Activated T-helper 1 cell treated with anti-CD3 and anti-CD28 coated beads, Interleukin-12 subunit alpha, Interleukin-12 subunit beta, Interleukin-2, Interleukin-4 antibody, amounts not matched to agents 30 ng/mL and 10 ng/mL and 1 ng/mL, durations not matched to agents 14 hours and 24 hours and 36 hours (primary cell): Measurements from ENCODE around the gene LRRC1. TPM values are rescaled to one million over a fixed set of nuclear protein-coding genes. Genes with fewer than 3 reads are reported as not detected.

Experiments
- DNase-seq: peaks from one replicate; pipeline ENCODE4 v3.0.0; 2021; ENCODE audit warnings: low spot score
- H3K27ac Mint-ChIP-seq: one replicate; pipeline ENCODE4 v1.8.0; 2021; ENCODE audit warnings: mild to moderate bottlenecking, mixed read lengths
- H3K27me3 Mint-ChIP-seq: one replicate; pipeline ENCODE4 v1.8.0; 2022; ENCODE audit warnings: mild to moderate bottlenecking, moderate library complexity, mixed read lengths; ENCODE audit not compliant: insufficient read depth
- H3K36me3 Mint-ChIP-seq: one replicate; pipeline ENCODE4 v1.8.0; 2021; ENCODE audit warnings: low read depth, mixed read lengths
- H3K4me1 Mint-ChIP-seq: one replicate; pipeline ENCODE4 v1.8.0; 2021; ENCODE audit warnings: low read depth, mixed read lengths
- H3K4me3 Mint-ChIP-seq: one replicate; pipeline ENCODE4 v1.8.0; 2021; ENCODE audit warnings: mild to moderate bottlenecking, moderate library complexity, mixed read lengths
- H3K9me3 Mint-ChIP-seq: one replicate; pipeline ENCODE4 v1.8.0; 2021; ENCODE audit warnings: mixed read lengths
- intact Hi-C: fragments of 100-400 bp; cut with micrococcal nuclease; formaldehyde crosslinking; loops from one replicate; pipeline ENCODE4 v1.15.1; 2024
- total RNA-seq: library from RNA; stranded (reverse); gene quantifications from 2 replicates; pipeline ENCODE4 v1.2.3, GENCODE V29; 2022

The LRRC1 gene
- total RNA-seq, 1 donor from 2014 or later = 1.7 TPM

DNA sequence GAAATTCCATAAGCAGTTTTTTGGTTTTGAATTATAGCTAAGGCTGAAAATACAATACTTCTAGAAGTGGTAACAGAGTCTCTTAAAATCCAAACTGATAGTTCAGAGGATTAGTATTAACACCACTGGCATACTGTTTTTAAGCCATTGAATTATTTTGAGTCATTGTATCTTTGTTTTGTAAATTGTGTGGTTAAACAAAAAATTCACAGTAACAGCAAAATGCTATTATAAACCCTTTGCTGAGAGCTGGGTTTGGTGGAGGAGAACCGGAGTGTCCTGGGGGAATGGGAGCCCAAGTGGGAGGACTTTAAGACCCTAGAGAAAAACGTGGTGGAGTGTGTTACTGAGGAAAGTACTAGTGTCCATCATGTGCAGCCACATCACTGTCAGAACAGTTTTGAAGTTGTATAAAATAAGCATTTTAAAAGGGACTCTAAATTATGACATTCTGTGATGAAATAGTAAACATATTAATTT is 125.1 kb downstream of the LRRC1 start:
- H3K4me1 Mint-ChIP-seq = no peaks in the 10 kb centered on the region
- intact Hi-C loops = no loop called here
- H3K4me3 Mint-ChIP-seq = no peak overlapping the region
- DNase-seq = no peak
- no peak overlapping the region for H3K27ac Mint-ChIP-seq
- H3K9me3 Mint-ChIP-seq = no peaks in the 10 kb centered on the region
- no peaks in the 10 kb centered on the region for H3K36me3 Mint-ChIP-seq
- no peaks in the 10 kb centered on the region for H3K27me3 Mint-ChIP-seq

DNA sequence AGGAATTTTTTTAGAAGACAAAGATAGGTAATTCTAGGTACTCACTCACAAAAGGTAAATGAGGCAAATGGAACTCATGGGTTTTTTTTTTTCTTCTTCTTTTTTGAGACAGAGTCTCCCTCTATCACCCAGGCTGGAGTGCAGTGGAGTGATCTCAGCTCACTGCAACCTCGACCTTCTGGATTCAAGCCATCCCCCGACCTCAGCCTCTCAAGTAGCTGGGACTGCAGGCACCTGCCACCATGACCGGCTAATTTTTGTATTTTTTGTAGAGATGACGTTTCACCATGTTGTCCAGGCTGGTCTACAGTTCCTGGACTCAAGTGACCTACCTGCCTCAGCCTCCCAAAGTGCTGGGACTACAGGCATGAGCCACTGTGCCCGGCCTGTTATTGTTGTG is 126.1 kb downstream of the LRRC1 start:
- H3K36me3 Mint-ChIP-seq = no peaks in the 10 kb centered on the region
- H3K27me3 Mint-ChIP-seq = no peaks in the 10 kb centered on the region
- H3K27ac Mint-ChIP-seq = no peak overlapping the region
- H3K4me1 Mint-ChIP-seq = no peaks in the 10 kb centered on the region
- no peak overlapping the region for H3K4me3 Mint-ChIP-seq
- DNase-seq = no peak
- H3K9me3 Mint-ChIP-seq = no peaks in the 10 kb centered on the region
- intact Hi-C loops = no loop called here

DNA sequence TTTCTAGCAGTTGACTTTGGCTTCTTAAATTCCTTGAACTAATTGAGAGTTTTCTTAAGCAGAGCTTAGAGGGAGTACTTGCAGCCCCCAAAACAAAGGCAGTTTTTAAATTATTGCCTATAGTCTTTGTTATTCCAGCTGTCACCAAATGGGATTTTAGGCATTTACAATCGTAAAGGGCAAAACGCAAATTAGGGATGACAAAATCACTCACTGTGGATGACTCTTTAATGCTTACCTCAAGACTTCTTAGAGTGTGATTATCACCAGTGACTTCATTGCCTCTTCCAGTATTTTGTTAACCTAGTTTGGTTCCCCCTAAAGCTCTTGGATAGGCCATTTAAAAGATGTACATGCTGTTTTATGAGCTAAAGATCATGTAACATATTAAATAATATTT is 126.8 kb downstream of the LRRC1 start:
- intact Hi-C loops = no loop called here
- no peaks in the 10 kb centered on the region for H3K9me3 Mint-ChIP-seq
- no peaks in the 10 kb centered on the region for H3K36me3 Mint-ChIP-seq
- H3K27me3 Mint-ChIP-seq = no peaks in the 10 kb centered on the region
- H3K4me1 Mint-ChIP-seq = no peaks in the 10 kb centered on the region
- no peak overlapping the region for H3K27ac Mint-ChIP-seq
- DNase-seq = no peak
- H3K4me3 Mint-ChIP-seq = no peak overlapping the region

DNA sequence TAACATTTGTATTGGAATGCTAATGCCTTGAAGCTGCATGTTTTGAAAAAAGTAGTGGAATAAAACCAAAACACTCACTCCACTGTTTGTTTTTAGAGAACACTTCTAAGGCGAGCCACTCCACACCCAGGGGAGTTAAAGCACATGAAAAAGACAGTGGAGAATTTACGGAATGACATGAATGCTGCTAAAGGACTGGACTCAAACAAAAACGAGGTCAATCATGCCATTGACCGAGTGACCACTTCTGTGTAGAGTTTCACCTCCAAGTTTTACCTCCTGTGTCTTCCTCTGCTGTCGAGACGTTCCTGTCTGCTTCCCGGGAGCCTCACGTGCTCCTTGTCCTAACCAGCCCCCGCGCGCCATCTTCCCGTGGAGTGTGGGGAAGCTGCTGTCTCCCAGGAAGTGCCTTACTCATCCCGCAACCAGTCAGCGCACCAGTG is 127.8 kb downstream of the LRRC1 start:
- no peaks in the 10 kb centered on the region for H3K36me3 Mint-ChIP-seq
- H3K9me3 Mint-ChIP-seq = no peaks in the 10 kb centered on the region
- no peaks in the 10 kb centered on the region for H3K4me1 Mint-ChIP-seq
- no peak for DNase-seq
- no peak overlapping the region for H3K4me3 Mint-ChIP-seq
- intact Hi-C loops = no loop called here
- no peaks in the 10 kb centered on the region for H3K27me3 Mint-ChIP-seq
- H3K27ac Mint-ChIP-seq = no peak overlapping the region

DNA sequence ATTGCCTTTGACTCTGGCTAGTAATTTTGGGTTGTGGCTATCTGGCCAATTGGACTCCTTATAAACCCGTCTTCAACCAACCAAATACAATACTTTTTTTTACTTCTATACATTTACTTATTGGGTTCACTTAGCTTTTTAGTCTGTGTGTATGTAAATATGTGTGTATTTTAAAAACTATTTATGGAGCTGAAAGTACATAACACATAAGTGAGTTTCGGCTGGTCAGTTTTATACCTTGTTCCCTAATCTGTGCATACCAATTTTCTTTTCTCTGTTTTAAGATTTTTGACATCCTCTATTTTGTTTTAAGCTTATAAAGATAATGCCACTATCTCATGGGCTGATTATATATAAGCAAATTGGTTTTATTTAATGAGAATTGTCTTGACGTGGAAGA is 129.5 kb downstream of the LRRC1 start:
- no peaks in the 10 kb centered on the region for H3K36me3 Mint-ChIP-seq
- no peak overlapping the region for H3K4me3 Mint-ChIP-seq

DNA sequence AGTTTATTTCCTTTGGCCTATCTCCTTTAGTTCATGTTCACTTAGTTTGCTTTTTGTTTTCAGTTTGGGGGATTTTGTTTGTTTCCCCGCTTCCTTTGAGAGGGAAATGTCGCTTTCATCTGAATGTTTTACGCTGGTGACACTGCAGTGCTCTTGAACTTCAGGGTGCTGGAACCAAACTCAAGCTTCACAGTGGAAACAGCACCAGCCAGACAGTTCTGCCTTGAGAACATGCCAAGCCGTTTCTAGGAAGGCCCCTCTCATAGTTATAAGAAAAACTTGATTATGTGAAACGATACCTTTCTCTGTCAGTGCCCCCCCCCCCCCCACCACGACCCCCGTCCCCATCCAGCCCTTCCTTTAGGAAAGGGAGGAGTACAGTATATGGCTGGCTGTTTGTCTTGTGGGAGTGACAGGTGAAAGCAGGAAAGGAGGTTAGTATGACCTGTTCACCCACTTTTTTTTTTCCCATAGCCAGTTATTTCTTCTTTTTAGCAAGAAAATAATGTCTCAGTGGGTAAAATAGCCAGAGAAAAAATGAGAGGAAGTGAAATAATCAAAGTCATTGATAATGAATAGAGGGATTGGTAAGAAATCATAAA is 130.1 kb downstream of the LRRC1 start:
- no peaks in the 10 kb centered on the region for H3K36me3 Mint-ChIP-seq
- no peak overlapping the region for H3K27ac Mint-ChIP-seq
- DNase-seq = no peak
- H3K9me3 Mint-ChIP-seq = no peaks in the 10 kb centered on the region
- H3K4me1 Mint-ChIP-seq = no peaks in the 10 kb centered on the region
- H3K4me3 Mint-ChIP-seq = no peak overlapping the region
- intact Hi-C loops = no loop called here
- no peaks in the 10 kb centered on the region for H3K27me3 Mint-ChIP-seq

More for the DNA sequence above, 129.5 kb downstream of the LRRC1 start:
- Mint-ChIP-seq H3K4me1 (no peaks in the 10 kb centered on the region), H3K27ac (no peak overlapping the region), H3K9me3 (no peaks in the 10 kb centered on the region), H3K27me3 (no peaks in the 10 kb centered on the region)
- intact Hi-C loops = no loop called here
- no peak for DNase-seq

DNA sequence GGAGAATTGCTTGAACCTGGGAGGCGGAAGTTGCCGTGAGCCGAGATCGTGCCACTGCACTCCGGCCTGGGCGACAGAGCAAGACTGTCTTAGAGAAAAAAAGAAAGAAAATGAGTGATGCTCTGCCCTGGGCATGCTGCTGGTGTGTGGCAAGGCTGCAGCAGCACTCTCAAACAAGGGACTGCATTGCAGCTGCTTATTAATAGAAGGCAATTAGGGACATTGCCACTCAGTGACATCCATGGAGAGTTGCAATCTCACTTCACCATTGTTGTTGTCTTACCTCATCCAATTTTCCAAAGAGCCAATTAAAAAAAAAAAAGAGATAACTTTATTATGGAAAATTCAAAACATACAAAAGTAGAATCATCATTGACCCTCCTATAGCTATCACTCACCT is 131.1 kb downstream of the LRRC1 start:
- Mint-ChIP-seq H3K36me3 (no peaks in the 10 kb centered on the region), H3K4me1 (no peaks in the 10 kb centered on the region), H3K27ac (no peak overlapping the region), H3K27me3 (no peaks in the 10 kb centered on the region), H3K9me3 (no peaks in the 10 kb centered on the region), H3K4me3 (no peak overlapping the region)
- no peak for DNase-seq
- intact Hi-C loops = no loop called here

DNA sequence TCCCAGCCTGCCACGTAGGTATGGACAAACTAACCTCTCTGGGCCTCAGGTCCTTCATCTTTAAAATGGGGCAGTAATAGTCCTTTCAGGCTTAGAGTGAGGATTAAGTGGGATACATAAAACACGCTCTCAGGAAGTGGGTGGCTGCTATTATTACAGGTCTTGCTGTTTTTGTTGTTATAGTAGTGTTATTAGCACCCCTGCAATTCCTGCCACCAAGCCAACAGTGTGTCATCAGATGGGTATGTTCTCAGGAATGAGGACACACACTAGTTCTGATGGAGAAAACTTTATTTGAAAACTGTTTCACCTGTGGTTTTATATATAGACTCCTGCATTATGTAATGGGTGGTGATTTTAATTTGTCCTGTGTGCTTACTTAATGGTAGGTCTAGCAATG is 131.7 kb downstream of the LRRC1 start:
- Mint-ChIP-seq H3K4me3 (no peak overlapping the region), H3K27me3 (no peaks in the 10 kb centered on the region), H3K4me1 (no peaks in the 10 kb centered on the region), H3K36me3 (no peaks in the 10 kb centered on the region), H3K27ac (no peak overlapping the region), H3K9me3 (no peaks in the 10 kb centered on the region)
- DNase-seq = no peak
- intact Hi-C loops = no loop called here

DNA sequence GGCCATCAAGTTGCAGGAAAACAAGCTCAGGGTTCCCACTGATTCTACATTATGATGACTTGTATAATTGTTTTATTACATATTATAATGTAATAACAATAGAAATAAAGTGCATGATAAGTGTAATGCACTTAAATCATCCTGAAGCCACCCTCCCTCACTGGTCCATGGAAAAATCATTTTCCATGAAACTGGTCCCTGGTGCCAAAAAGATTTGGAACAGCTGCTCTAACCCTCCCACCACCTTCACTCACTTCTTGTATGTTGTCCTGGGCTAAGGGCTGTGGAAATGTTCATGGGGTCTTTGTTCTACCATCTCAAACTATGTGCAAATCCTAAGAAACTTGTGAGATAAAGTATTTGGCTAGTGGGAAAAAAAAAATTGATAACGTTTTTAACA is 133.8 kb downstream of the LRRC1 start:
- intact Hi-C loops = no loop called here
- Mint-ChIP-seq H3K4me1 (no peaks in the 10 kb centered on the region), H3K4me3 (no peak overlapping the region), H3K27me3 (no peaks in the 10 kb centered on the region), H3K9me3 (no peaks in the 10 kb centered on the region), H3K27ac (no peak overlapping the region), H3K36me3 (no peaks in the 10 kb centered on the region)
- DNase-seq = no peak

DNA sequence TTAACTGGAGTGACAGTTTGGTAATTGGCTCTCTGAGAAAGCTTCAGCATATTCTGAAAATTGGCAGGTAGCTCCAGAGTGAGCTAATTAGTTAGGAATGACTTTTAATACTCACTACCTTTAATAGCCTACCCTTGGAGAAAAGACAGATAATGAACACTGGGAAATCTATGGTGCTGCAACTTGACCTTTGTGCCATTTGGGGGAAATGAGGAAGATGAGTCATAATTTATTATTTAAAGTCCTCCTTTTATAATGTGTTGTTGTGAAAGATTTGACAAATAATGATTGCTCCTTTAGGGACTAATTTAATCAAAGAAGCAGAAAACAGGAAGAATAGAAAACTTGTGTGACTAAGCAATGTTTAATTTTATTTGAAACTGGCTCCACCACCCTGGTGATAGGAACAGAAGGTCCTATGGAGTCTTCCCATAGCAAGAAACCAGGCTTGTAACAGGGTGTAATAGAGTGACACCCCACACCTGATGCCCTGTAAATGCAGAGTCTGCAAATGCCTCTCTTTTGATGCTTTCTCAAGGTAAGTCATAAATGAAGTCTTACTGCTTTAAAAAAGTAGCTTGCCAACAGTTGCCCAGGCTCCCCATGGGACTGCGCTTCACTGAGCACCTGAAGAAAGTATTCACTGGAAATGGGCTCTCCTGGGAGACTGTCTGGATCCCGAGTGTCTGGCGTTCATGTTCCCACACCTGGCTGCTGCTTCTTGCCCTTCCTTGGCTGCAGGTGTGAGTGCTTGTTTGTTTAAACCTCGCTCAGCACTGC is 134.4 kb downstream of the LRRC1 start:
- Mint-ChIP-seq H3K9me3 (no peaks in the 10 kb centered on the region), H3K4me3 (no peak overlapping the region), H3K36me3 (no peaks in the 10 kb centered on the region), H3K27ac (no peak overlapping the region), H3K27me3 (no peaks in the 10 kb centered on the region), H3K4me1 (no peaks in the 10 kb centered on the region)
- intact Hi-C loops = no loop called here
- DNase-seq = no peak

DNA sequence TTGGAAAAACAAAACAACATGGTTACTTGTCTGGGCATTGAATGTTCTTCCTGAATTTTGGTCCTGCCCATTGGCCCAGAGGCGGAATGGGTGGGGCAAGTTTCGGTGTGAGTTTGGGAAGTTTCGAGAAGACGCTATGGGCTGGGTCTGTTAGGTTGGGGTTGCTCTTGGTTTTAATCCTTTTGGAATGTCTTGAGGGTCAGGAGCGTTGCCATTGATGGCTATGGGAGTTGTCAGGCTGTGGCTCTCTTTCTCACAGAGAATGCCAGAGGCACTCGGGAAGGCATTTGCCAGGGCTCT is 135.0 kb downstream of the LRRC1 start:
- intact Hi-C loops = no loop called here
- Mint-ChIP-seq H3K27ac (no peak overlapping the region), H3K36me3 (no peaks in the 10 kb centered on the region)

DNA sequence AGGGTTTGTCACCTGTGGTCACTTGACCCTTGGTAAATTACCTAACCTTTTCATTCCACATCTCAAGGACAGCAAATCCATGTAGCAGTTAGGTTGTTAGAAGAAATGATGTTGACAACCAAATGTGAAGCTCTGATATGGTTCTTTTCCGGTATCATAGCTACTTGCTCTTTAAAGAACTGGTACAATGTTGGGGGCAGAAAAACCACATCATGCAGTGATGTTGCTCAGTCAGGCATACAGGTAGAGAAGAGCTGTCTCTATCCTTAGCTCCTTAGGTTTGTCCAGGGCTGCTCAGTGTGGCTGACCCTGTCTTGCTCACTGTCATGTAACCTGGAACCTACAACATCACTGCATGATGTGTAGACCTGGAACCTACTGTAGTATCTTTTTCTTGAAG is 135.5 kb downstream of the LRRC1 start:
- intact Hi-C loops = no loop called here
- H3K36me3 Mint-ChIP-seq = no peaks in the 10 kb centered on the region
- H3K4me1 Mint-ChIP-seq = no peaks in the 10 kb centered on the region
- no peak overlapping the region for H3K27ac Mint-ChIP-seq
- no peaks in the 10 kb centered on the region for H3K27me3 Mint-ChIP-seq
- no peak for DNase-seq
- no peak overlapping the region for H3K4me3 Mint-ChIP-seq
- H3K9me3 Mint-ChIP-seq = no peaks in the 10 kb centered on the region

More for the DNA sequence above, 135.0 kb downstream of the LRRC1 start:
- H3K4me3 Mint-ChIP-seq = no peak overlapping the region
- no peaks in the 10 kb centered on the region for H3K4me1 Mint-ChIP-seq
- DNase-seq = no peak
- H3K27me3 Mint-ChIP-seq = no peaks in the 10 kb centered on the region
- H3K9me3 Mint-ChIP-seq = no peaks in the 10 kb centered on the region

DNA sequence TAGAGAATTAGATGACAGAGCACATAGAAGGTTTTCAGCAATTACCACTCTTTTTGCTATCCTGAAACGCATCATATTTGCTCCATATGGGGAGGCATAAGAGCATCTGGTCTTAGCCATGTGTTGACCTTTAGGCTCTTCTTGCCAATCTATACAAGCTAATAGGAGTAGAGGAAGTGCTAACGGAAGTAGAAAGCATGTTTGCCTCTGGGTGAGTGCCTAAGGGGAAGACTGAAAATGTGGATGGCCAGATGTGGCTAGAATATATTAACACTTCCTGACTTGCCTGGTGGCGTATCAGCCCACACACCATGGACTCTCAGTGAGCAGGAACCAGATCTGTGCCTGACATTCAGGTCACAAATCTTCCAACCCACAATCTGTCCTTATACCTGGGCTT is 136.3 kb downstream of the LRRC1 start:
- H3K9me3 Mint-ChIP-seq = no peaks in the 10 kb centered on the region
- H3K4me3 Mint-ChIP-seq = no peak overlapping the region
- no peaks in the 10 kb centered on the region for H3K4me1 Mint-ChIP-seq
- DNase-seq = no peak
- intact Hi-C loops = no loop called here
- no peaks in the 10 kb centered on the region for H3K27me3 Mint-ChIP-seq
- H3K27ac Mint-ChIP-seq = no peak overlapping the region
- no peaks in the 10 kb centered on the region for H3K36me3 Mint-ChIP-seq

DNA sequence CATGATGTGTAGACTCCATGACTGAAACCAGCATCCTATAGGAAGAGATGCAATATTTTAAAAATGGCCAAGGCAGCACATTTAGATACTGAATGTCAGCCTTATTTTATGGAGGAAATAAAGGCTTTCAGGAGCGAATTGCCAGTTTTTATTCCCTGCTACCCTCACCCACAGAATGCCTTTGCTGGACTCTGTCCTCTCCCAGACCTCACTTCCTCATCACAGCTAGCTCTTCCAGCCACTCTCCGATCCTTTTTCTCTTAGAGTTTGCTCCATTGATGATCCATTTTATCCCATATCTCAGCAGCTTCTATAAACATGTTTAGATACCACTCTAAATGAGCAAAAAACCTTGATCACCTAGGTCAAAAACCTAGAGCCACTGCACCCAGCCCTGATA is 137.7 kb downstream of the LRRC1 start:
- no peak overlapping the region for H3K27ac Mint-ChIP-seq
- no peak for DNase-seq

More for the DNA sequence above, 137.7 kb downstream of the LRRC1 start:
- intact Hi-C loops = no loop called here
- H3K4me3 Mint-ChIP-seq = no peak overlapping the region
- H3K4me1 Mint-ChIP-seq = no peaks in the 10 kb centered on the region
- H3K27me3 Mint-ChIP-seq = no peaks in the 10 kb centered on the region
- no peaks in the 10 kb centered on the region for H3K9me3 Mint-ChIP-seq
- no peaks in the 10 kb centered on the region for H3K36me3 Mint-ChIP-seq
